H4 (cell line): Measurements from ENCODE around the gene CACNB2. TPM values are rescaled to one million over a fixed set of nuclear protein-coding genes. Genes with fewer than 3 reads are reported as not detected.

ENCODE experiments used
- DNase-seq: peaks from one replicate; pipeline ENCODE4 v3.0.0-alpha.2; 2015; ENCODE audit warnings: low spot score
- total RNA-seq: library from RNA; depleted of rRNA; stranded (reverse); fragments of >200 nt; shearing (Covaris generic); gene quantifications from 2 replicates; pipeline ENCODE4 v1.2.3, GENCODE V29; 2014

The CACNB2 gene
- total RNA-seq, 1 experiment from 2014 or later, result 1.2 TPM

GRCh38 chr10:18229826-18230225, 89.6 kb downstream of the CACNB2 start:
- no peak for DNase-seq

- DNase-seq, result no peak
Measured at GRCh38 chr10:18230794-18231193, 90.6 kb downstream of the CACNB2 start.

- DNase-seq, result no peak
Measured at GRCh38 chr10:18231480-18231879, 91.3 kb downstream of the CACNB2 start.

- DNase-seq, result no peak
Measured at GRCh38 chr10:18233775-18234174, 93.6 kb downstream of the CACNB2 start.

GRCh38 chr10:18235477-18235876, 95.3 kb downstream of the CACNB2 start:
- no peak for DNase-seq

GRCh38 chr10:18236756-18237155, 96.5 kb downstream of the CACNB2 start:
- DNase-seq, result no peak

GRCh38 chr10:18238870-18239485, 98.8 kb downstream of the CACNB2 start:
- peak; percentile 7 for DNase-seq

- DNase-seq, result no peak
Measured at GRCh38 chr10:18240185-18240882, 100.1 kb downstream of the CACNB2 start.

GRCh38 chr10:18246967-18247366, 106.7 kb downstream of the CACNB2 start:
- no peak for DNase-seq

GRCh38 chr10:18252086-18252485, 111.9 kb downstream of the CACNB2 start:
- no peak for DNase-seq

GRCh38 chr10:18254086-18254485, 113.9 kb downstream of the CACNB2 start:
- DNase-seq, result no peak

- DNase-seq, result no peak
Measured at GRCh38 chr10:18254692-18255091, 114.5 kb downstream of the CACNB2 start.

GRCh38 chr10:18260310-18260922, 120.2 kb downstream of the CACNB2 start:
- no peak for DNase-seq

GRCh38 chr10:18261063-18261610, 120.9 kb downstream of the CACNB2 start:
- DNase-seq, result no peak

- no peak for DNase-seq
Measured at GRCh38 chr10:18261768-18262231, 121.6 kb downstream of the CACNB2 start.

- DNase-seq, result peak; percentile 5
Measured at GRCh38 chr10:18264466-18265050, 124.3 kb downstream of the CACNB2 start.

GRCh38 chr10:18268005-18268404, 127.8 kb downstream of the CACNB2 start:
- DNase-seq, result no peak

- no peak for DNase-seq
Measured at GRCh38 chr10:18271491-18271890, 131.3 kb downstream of the CACNB2 start.

- no peak for DNase-seq
Measured at GRCh38 chr10:18273039-18273438, 132.8 kb downstream of the CACNB2 start.

GRCh38 chr10:18278181-18278580, 138.0 kb downstream of the CACNB2 start:
- no peak for DNase-seq

- no peak for DNase-seq
Measured at GRCh38 chr10:18279173-18279572, 138.9 kb downstream of the CACNB2 start.

- DNase-seq, result no peak
Measured at GRCh38 chr10:18282094-18282493, 141.9 kb downstream of the CACNB2 start.
